Dedifferentiated amniotic fluid mesenchymal stem cell (primary cell): ENCODE measurements around the gene INHBE.
A peak's percentile ranks its signal among the peaks of the same experiment; 100 is the strongest.
"Not testable (repeated sequence)": the region's sequence is repeated elsewhere in the genome, so short reads cannot be mapped to it uniquely, and the experiment has no call there.

Experiments used
- DNase-seq: peaks from one replicate; pipeline ENCODE4 v3.0.0-alpha.2; 2016; ENCODE audit errors: extremely low spot score

INHBE gene

DNA sequence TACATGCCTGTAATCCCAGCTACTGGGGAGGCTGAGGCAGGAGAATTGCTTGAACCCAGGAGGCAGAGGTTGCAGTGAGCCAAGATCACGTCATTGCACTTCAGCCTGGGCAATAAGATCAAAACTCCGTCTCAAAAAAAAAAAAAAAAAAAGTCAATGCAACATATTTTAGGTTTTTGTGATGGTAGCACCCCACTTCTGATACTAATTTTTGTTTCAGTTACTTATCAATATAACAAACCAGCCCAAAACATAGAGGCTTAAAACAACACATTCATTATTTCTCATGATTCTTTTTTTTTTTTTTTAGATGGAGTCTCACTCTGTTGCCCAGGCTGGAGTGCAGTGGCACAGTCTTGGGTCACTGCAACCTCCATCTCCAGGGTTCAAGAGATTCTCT is 13.7 kb upstream of the INHBE start:
- DNase-seq: not testable (repeated sequence)

DNA sequence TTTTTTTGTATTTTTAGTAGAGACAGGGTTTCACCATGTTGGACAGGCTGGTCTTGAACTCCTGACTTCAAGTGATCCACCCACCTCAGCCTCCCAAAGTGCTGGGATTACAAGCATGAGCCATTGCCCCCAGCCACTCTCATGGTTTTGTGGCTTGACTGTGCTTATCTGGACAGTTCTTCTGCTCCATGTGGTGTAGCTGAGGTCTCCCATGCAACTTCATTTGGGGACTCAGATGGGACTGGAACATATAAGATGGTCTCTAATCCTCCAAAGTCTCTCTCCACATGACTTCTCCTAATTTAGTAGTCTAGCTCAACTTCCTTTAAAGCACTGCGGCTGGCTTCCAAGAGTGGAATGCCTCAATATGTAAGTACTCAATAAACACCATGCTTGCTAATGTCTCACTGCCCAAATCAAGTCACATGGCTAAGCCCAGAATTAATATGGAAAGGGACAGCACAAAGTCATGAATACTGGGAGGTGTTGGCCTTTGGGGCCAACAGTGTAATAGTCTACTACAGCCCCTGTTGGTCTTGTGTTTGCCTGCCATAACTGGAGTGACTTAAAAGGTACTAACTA is 13.2 kb upstream of the INHBE start:
- DNase-seq: no peak

DNA sequence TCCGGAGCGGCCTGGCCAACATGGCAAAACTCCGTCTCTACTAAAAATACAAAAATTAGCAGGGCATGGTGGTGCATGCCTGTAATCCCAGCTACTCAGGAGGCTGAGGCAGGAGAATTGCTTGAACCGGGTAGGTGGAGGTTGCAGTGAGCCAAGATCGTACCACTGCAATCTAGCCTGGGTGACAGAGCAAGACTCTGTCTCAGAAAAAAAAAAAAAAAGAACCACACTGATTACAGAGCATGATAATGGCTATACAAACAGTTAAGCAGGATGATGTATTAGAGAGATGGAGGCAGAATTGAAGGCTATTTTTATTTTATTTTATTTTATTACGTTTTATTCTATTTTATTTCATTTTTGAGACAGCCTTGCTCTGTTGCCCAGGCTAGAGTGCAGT is 10.8 kb upstream of the INHBE start:
- not testable (repeated sequence) for DNase-seq

DNA sequence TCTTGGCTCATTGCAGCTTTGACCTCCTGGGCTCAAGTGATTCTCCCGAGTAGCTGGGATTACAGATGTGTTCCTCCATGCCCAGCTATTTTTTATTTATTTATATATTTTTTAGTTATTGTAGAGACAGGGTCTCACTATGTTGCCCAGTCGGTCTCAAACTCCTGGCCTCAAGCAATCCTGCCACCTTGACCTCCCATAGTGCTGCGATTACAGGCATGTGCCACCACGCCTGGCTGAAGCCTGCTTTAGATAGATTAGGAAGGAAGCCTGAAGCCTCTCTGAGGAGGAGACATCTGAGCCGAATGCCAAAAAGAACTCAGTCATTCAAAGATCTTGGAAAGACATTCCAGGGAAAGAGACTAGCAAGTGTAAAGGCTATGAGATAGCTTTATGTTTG is 10.4 kb upstream of the INHBE start:
- DNase-seq: no peak

DNA sequence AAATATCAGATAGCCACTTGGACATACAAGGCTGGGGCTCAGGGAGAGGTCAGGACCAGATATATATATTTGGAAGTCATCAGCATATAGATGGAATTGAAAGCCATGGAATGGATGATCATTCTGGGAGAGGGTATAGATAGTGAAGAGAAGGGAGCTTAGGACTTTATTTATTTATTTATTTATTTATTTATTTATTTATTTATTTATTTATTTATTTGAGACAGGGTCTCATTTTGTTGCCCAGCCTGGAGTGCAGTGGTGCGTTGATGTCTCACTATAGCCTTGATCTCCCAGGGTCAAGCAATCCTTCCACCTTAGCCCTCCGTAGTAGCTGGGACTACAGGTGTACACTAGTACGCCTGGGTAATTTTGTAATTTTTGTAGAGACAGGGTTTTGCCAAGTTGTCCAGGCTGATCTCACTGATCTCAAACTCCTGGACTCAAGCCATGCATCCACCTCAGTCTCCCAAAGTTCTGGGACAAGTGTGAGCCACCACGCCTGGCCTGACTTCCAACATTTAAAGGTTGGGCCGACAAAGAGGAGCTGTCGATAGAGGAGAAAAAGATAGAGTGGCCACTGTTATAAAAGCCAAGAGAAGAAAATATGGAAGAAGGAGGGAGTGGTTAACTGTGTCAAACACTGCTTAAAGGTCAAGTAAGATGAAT is 8.7 kb upstream of the INHBE start:
- no peak for DNase-seq

DNA sequence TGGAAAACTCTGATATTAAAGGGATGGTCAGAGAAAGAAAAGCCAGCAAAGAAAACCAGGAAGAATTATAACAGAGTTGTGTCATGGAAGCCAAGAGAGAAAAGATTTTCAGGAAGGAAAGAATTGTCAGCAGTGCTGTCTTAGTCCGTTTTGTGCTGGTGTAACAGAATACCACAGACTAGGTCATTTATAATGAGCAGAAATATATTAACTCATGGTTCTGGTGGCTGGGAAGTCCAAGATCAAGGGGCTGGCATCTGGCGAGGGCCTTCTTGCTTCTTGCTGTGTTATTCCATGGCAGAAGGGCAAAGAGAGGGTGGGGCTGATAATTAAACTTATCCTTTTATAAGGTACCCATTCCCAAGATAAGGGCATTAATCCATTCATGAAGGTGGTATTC is 6.4 kb upstream of the INHBE start:
- no peak for DNase-seq

DNA sequence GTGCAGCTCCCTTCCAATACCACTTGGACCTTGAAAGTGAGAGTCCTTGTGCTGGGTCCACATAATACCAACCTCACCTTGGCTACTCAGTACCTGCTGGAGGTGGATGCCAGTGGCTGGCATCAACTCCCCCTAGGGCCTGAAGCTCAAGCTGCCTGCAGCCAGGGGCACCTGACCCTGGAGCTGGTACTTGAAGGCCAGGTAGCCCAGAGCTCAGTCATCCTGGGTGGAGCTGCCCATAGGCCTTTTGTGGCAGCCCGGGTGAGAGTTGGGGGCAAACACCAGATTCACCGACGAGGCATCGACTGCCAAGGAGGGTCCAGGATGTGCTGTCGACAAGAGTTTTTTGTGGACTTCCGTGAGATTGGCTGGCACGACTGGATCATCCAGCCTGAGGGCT is 5.7 kb upstream of the INHBE start:
- DNase-seq: no peak

DNA sequence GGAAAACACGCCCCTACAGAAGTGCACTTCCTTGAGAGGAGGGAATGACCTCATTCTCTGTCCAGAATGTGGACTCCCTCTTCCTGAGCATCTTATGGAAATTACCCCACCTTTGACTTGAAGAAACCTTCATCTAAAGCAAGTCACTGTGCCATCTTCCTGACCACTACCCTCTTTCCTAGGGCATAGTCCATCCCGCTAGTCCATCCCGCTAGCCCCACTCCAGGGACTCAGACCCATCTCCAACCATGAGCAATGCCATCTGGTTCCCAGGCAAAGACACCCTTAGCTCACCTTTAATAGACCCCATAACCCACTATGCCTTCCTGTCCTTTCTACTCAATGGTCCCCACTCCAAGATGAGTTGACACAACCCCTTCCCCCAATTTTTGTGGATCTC is 5.0 kb upstream of the INHBE start:
- no peak for DNase-seq

DNA sequence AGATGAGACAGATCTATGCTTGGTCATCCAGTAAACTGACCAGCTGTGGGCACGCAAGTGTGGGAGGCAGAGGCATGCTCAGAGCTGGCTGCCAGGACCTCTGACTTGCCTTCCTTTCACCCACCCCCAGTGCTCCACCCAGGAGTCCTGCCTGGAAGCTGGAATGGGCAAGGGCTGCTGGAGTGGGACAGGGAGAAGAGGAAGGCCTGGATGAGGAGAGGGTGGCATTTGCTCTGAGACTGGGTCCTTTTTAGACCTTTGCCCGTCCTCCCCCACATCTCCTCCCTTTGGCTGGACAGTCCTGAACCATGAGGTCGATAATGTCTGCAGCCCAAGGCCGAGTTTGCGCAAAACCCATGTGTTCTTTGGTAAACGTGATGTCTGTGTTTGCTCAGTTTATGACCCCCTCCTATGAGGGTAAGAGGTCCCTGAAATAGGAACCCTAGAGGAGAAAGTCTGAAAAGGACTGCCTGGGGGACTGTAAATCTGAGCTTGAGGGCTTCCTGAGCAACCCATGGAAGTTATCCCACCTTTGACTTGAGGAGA is 3.8 kb upstream of the INHBE start:
- DNase-seq: no peak

DNA sequence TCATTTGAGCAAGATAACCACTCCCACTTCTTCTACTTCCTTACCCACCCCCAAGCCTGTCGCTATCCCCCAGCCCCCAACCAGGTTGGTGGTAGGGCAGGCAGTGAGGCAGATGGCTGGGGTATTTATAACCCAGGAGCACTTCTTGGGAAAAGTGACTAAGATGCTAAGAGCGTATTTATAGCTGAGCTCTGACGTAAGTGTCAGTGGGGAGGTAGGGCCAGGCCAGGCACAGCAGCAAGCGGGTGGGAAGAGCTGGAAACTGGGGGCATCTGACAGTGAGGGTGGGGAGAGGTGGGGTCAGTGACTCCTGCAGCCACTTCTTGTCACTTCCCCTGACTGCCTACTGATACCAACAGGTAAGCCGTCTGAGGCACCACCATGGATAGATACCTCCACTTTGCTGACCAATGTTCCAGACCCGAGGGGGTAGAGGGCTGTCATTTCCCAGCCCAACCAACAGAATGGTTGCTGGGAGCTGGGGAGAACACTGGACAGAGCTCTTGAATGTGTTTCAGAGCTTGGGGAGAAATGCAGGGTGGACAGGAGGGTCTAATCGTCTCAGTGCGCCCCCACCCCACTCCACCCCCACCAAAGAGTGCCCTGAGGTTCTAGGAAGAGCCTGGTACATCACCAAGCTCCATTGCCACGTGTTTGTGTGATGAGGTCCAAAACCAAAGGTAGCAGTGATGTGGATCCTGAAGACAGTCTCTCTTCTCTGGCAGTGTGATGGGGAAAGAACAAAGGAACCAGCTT is 2.7 kb upstream of the INHBE start:
- DNase-seq: peak; percentile 38

DNA sequence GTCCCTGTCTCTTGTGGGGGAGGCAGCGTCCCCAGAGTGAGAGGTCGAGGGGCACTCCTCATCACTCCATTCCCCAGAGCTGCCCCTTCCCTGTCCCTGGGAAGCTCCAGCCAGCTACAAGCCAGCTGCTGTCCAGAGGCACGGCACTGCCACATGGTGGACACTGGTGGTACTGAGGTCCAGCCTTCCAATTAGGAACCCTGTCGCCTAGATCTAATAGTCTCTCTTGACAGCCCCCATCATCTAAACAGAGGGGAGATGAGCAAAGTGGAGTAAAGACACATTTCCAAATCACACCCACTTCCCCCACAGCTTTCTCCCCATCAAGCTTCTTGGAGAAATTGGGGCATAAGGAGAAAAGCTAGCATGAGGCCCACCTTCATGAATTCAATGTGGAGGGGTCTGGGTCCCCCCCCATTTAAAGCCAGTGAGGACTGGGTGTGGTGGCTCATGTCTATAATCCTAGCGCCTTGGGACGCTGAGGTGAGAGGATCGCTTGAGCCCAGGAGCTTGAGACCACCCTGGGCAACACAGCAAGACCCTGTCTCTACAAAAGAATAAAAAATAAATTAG is 2.1 kb upstream of the INHBE start:
- DNase-seq: peak; percentile 78

DNA sequence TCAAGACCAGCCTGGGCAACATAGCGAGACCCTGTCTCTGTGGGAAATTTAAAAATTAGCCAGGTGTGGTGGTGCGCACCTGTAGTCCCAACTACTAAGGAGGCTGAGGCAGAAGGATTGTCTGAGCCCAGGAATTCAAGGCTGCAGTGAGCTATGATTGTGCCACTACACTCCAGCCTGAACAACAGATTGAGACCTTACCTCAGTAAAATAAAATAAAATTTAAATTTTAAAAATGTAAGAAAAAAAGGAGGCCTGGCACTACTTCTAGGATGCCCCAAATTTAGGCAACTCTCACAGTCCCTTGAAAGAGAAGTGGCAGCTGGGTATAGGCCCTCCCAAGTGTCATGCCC is 918 bp upstream of the INHBE start:
- no peak for DNase-seq

DNA sequence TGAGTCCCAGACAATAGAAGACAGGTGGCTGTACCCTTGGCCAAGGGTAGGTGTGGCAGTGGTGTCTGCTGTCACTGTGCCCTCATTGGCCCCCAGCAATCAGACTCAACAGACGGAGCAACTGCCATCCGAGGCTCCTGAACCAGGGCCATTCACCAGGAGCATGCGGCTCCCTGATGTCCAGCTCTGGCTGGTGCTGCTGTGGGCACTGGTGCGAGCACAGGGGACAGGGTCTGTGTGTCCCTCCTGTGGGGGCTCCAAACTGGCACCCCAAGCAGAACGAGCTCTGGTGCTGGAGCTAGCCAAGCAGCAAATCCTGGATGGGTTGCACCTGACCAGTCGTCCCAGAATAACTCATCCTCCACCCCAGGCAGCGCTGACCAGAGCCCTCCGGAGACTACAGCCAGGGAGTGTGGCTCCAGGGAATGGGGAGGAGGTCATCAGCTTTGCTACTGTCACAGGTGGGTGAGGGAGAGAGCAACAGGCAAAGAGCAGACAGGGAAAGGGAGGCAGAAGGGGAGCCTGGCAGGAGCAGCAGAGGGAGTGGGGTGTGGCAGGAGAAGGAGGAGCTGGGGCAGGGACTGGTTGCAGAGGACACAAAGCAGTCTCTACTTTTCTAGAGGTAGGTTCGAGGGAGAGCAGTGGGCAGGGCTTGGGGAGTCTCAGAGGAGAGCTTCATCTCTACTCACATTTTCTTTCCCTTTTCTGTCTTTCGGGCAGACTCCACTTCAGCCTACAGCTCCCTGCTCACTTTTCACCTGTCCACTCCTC is 452 bp downstream of the INHBE start:
- DNase-seq: no peak

DNA sequence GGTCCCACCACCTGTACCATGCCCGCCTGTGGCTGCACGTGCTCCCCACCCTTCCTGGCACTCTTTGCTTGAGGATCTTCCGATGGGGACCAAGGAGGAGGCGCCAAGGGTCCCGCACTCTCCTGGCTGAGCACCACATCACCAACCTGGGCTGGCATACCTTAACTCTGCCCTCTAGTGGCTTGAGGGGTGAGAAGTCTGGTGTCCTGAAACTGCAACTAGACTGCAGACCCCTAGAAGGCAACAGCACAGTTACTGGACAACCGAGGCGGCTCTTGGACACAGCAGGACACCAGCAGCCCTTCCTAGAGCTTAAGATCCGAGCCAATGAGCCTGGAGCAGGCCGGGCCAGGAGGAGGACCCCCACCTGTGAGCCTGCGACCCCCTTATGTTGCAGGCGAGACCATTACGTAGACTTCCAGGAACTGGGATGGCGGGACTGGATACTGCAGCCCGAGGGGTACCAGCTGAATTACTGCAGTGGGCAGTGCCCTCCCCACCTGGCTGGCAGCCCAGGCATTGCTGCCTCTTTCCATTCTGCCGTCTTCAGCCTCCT is 1.1 kb downstream of the INHBE start:
- no peak for DNase-seq

DNA sequence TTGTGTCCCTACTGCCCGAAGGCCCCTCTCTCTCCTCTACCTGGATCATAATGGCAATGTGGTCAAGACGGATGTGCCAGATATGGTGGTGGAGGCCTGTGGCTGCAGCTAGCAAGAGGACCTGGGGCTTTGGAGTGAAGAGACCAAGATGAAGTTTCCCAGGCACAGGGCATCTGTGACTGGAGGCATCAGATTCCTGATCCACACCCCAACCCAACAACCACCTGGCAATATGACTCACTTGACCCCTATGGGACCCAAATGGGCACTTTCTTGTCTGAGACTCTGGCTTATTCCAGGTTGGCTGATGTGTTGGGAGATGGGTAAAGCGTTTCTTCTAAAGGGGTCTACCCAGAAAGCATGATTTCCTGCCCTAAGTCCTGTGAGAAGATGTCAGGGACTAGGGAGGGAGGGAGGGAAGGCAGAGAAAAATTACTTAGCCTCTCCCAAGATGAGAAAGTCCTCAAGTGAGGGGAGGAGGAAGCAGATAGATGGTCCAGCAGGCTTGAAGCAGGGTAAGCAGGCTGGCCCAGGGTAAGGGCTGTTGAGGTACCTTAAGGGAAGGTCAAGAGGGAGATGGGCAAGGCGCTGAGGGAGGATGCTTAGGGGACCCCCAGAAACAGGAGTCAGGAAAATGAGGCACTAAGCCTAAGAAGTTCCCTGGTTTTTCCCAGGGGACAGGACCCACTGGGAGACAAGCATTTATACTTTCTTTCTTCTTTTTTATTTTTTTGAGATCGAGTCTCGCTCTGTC is 1.8 kb downstream of the INHBE start:
- DNase-seq: no peak

DNA sequence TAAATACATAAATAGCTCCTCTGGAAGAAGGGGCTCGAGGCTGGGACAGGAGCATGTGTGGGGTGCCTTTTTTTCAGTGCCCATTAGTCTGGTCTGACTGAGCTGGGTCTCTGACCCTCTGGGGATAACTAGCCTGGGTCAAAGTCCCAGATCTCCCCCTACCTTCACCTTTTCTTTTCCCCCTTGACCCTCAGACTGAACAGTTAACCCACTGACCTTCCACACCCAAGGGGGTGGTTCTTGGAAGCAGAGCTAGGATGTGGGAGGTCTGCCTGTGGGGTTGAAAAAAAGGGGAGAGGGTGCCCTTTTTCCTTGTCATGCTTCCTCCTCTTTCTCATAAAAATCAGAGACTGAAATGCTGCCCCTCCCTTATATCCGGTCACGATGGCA is 3.6 kb downstream of the INHBE start:
- no peak for DNase-seq

DNA sequence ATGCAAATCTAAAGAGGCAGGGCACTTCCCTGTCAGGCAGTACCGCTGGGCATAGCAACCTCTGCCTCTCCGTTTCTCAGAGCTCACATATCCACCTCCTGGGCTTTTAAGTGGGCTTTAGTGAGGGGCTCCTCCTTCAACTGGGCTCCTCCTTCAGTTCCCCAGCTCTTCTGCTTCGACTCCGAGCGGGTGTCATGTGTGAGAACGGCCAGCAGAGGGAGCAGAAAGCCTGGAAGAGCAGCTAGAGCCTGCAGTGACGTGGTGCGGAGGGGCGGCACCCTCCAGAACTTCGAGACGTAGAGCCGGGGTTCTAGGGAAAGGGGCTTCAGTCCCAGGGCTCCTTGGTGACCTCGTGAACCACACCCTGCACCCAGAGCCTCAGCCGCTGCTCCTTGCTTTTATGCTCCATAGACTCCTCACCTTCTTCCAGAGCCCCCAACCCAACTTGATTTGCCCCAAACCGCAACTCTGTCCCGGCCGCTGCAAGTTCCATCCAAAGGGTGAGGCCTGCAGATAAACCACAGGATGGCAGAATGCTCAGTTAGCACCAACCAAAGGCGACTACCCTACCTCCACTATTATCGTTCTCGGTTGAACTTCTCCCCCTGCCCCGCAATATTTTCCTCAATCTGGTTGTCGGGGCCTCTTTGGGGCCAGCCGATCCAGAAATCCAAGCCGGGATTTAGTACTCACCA is 4.1 kb downstream of the INHBE start:
- peak; percentile 97 for DNase-seq

DNA sequence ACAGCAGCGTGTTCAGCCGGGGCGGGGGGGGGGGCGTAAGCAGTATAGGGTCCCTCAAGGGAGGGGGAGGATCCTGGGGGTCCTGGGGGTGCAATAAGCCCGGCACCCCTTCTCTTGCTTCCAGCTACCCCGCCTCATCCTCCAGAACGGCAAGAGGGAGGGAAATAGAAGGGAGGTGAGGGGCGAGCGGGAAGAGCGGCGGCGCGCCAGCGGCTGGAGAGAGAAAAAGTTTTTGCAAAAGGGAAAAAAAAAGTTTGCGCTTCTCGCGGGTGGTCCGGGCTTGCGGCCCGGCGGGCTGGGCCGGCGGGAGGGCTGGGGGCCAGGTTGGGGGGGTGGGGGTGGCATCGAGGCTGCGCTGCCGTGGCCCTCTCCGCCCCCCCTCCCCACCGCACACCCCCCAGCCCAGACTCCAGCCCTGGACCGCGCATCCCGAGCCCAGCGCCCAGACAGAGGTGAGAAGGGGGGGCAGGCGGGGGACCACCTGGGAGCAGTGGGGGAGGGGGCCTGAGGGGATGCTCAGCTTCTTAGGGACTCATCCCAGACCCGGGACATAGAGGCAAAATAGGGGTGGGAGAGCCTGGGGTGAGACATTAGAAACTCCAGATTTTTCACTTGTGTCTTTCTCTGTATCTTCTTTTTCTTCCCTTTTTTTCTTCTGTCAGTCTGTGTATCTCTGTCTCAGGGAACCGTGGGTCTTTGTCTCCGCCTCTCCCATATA is 4.8 kb downstream of the INHBE start, which contains the start of gene GLI1:
TSS of gene GLI1 (plus strand) at position 36 of the 718 bp plus-strand sequence. CDS start 3,907 bp downstream, outside the sequence.
- DNase-seq: peak; percentile 38

DNA sequence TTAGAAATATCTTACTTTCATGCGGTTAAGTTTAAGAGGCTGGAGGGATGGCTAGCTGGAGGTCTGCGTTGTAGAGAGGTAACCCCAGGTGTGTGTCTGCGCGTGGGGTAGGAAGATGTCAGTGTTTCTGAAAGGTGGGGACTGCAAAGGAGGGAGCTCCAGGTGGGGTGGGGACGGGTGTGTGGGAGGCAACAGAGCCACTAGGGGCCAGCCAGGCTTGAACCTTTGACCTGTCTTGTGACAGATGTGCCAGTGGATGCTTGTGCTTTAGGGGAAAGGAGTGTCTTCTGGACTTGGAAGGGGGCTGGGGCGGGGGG is 5.3 kb downstream of the INHBE start:
- no peak for DNase-seq

DNA sequence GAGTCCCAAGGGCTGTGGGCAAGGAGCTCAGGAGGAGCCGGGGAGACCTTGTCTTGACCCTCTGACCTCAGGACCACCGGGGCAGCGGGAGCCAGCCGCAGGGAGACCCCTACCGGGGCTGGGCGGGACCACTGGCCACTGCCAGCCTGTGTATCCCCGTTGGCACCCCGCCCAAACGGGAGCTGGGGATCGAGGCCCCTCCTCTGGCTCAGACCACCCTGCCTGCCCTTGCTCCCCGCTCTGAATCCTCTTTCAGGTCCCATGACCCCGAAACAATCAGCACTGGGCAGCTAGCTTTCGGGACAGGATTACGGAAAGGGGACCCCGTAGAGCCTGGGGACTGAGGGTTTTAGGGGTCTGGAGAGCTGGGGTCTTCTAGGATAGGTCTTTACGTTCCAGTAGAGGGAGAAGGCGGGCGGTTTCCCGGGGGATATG is 5.8 kb downstream of the INHBE start:
- DNase-seq: no peak
